ENCODE results near the gene TOX2.

- TF ChIP-seq, protein P1, sequence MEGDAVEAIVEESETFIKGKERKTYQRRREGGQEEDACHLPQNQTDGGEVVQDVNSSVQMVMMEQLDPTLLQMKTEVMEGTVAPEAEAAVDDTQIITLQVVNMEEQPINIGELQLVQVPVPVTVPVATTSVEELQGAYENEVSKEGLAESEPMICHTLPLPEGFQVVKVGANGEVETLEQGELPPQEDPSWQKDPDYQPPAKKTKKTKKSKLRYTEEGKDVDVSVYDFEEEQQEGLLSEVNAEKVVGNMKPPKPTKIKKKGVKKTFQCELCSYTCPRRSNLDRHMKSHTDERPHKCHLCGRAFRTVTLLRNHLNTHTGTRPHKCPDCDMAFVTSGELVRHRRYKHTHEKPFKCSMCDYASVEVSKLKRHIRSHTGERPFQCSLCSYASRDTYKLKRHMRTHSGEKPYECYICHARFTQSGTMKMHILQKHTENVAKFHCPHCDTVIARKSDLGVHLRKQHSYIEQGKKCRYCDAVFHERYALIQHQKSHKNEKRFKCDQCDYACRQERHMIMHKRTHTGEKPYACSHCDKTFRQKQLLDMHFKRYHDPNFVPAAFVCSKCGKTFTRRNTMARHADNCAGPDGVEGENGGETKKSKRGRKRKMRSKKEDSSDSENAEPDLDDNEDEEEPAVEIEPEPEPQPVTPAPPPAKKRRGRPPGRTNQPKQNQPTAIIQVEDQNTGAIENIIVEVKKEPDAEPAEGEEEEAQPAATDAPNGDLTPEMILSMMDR (IDR thresholded peaks at IDR 0.05), result no peak
- no peak for TF ChIP-seq POLR2A (IDR thresholded peaks at IDR 0.05)
Measured at GRCh38 chr20:44072384-44072783, 157.7 kb downstream of the TOX2 start.
